Pericardium fibroblast (primary cell): Measurements from ENCODE around the gene POU2AF3. TPM values are rescaled to one million over a fixed set of nuclear protein-coding genes. Genes with fewer than 3 reads are reported as not detected.

Source experiments
- total RNA-seq: library from RNA; depleted of rRNA; stranded (reverse); fragments of >200 nt; gene quantifications from 2 replicates; pipeline ENCODE4 v1.2.3, GENCODE V29; 2015

POU2AF3 gene
- total RNA-seq = 0.60 TPM in 1 of 2 replicates, not detected in the other

DNA sequence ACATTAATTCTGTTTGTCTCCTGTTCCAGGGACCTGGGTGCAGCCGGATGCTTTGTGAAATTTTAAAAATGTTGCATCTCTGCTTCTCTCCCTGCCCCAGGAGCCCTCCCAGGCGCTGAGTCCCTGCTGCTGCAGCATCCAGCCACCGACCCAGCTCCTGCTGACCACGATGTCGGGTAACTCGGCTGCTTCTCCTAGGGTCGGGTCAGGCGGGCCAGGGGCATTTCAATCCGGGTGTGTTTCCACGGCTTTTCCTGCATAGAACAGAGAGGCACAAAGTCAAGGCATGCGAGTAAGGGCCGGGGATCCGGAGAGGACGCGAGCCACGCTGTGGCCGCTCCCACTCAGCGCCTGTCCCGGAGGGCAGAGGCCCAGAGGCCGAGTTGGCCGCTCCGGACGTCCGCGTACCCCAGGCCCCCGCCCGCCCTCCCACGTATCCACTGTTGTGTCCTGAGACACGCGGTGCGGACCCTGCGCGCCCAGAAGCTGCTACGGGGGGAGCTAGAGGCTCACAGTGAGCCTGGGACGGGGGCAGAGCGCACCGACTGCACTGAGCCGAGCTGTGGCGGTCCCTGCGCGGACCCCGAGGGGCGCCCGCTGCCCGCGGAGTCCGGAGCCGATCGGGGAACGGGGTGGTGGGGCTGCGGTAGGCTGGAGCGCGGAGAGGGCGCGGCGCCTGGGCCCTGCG lies at the start of gene POU2AF3:
Gene POU2AF3 (plus strand): TSS at position 134 of the 688 bp plus-strand sequence. CDS start 36 bp downstream, at position 170.

Other genes starting within 250 kb of the POU2AF3 start
- gene POU2AF2, start 52.8 kb upstream of the POU2AF3 start, total RNA-seq = not detected in 2 replicates
- not detected in 2 replicates for gene POU2AF1, start 80.7 kb downstream of the POU2AF3 start, total RNA-seq
- gene BTG4, start 213.8 kb downstream of the POU2AF3 start, total RNA-seq = not detected in 2 replicates
- not detected in 2 replicates for gene HOATZ, start 216.2 kb downstream of the POU2AF3 start, total RNA-seq
- 12.3 and 18.3 TPM in 2 replicates for gene LAYN, start 242.2 kb downstream of the POU2AF3 start, total RNA-seq